Stomach (tissue), 9 donors: ENCODE results near the gene ATXN1. TPM values are rescaled to one million over a fixed set of nuclear protein-coding genes. Genes with fewer than 3 reads are reported as not detected.
"Not testable (repeated sequence)": the region's sequence is repeated elsewhere in the genome, so short reads cannot be mapped to it uniquely, and the experiment has no call there.

Experiments
- DNase-seq, 2 donors: peaks; one replicate each; pipeline versions ENCODE4 v3.0.0 to v3.0.0-alpha.2; 2013 to 2019
- H3K27ac ChIP-seq, 5 donors: fragments of 200-600 bp in 4 of 5; sonication (generic) in 4 of 5; one replicate each; pipeline ENCODE4 v1.5.1; 2013 to 2019; ENCODE audit warnings: mild to moderate bottlenecking in 1 of 5, moderate library complexity in 1 of 5
- H3K27me3 ChIP-seq, 3 donors: fragments of 200-600 bp; sonication (generic); one replicate each; pipeline ENCODE4 v1.5.1; 2017 to 2019; ENCODE audit warnings: mixed run types in 1 of 3
- H3K36me3 ChIP-seq, 4 donors: fragments of 200-600 bp; sonication (generic); 1 replicate in 3 of 4; 2 replicates in 1 of 4; pipeline ENCODE4 v1.5.1; 2016 to 2019
- H3K4me1 ChIP-seq, 4 donors: fragments of 200-600 bp; sonication (generic); one replicate each; pipeline ENCODE4 v1.5.1; 2016 to 2019
- H3K4me3 ChIP-seq, 4 donors: fragments of 200-600 bp; sonication (generic) in 3 of 4; one replicate each; pipeline ENCODE4 v1.5.1; 2016 to 2019; ENCODE audit warnings: mild to moderate bottlenecking in 1 of 4
- H3K9me3 ChIP-seq, 4 donors: fragments of 200-600 bp; sonication (generic); one replicate each; pipeline ENCODE4 v1.5.1; 2016 to 2019
- CTCF ChIP-seq, 7 experiments: fragments of 450-650 bp in 4 of 7; fragments of 200-600 bp in 3 of 7; sonication (generic) in 3 of 7; IDR thresholded peaks; one replicate each; pipeline ENCODE4 v1.5.1; 2016 to 2019; ENCODE audit warnings: antibody characterized with exemption in 7 of 7, control low read depth in 2 of 7, mild to moderate bottlenecking in 1 of 7
- EP300 ChIP-seq: sonication (generic); formaldehyde crosslinking; IDR thresholded peaks from one replicate; pipeline ENCODE4 v1.6.1; 2017; ENCODE audit warnings: antibody characterized with exemption
- POLR2A ChIP-seq, 4 donors: fragments of 450-650 bp; IDR thresholded peaks; one replicate each; pipeline ENCODE4 v1.6.1; 2016; ENCODE audit warnings: antibody characterized with exemption in 4 of 4, control low read depth in 2 of 4, mild to moderate bottlenecking in 1 of 4, moderate library complexity in 1 of 4
- POLR2AphosphoS5 ChIP-seq, 3 donors: sonication (generic); formaldehyde crosslinking; IDR thresholded peaks; one replicate each; pipeline ENCODE4 v1.6.1; 2016; ENCODE audit warnings: antibody characterized with exemption in 3 of 3
- WGBS, 5 donors: extraction: QIAGEN DNeasy Blood & Tissue Kit in 3 of 5; methylation state at CpG; one replicate each; pipeline versions ENCODE4 v1.1.5 to v1.1.7; 2013 to 2018; 5-methylcytosine and 5-hydroxymethylcytosine counted together
- intact Hi-C: fragments of 100-400 bp; cut with DNase I; formaldehyde crosslinking; loops from one replicate; pipeline ENCODE4 v1.15.1; 2023; ENCODE audit warnings: low total_unique reads
- polyA plus RNA-seq, 3 donors: library from polyadenylated mRNA; stranded (reverse); fragments of 200-250 nt; gene quantifications; one replicate each; pipeline ENCODE4 v1.2.3, GENCODE V29; 2013
- total RNA-seq, 5 donors: library from RNA; depleted of rRNA; stranded (reverse); fragments of >200 nt; gene quantifications; one replicate each; pipeline versions ENCODE4 v1.1.0 to v1.2.3, GENCODE V29; 2014 to 2016
- donor health status: healthy with polysubstance abuse.
- donor health status: Bipolar disorder and iron deficiency.
- donor health status: healthy.

ATXN1 gene
- total and polyA plus RNA-seq, 8 donors, result 5.2 to 106 (median 39.0) TPM

GRCh38 chr6:16388488-16388887 is 372.8 kb downstream of the ATXN1 start:
- H3K4me3 ChIP-seq, result no peak overlapping the region
- H3K27ac ChIP-seq, result no peak overlapping the region
- no peak for DNase-seq
- WGBS, 5 donors, result 85 to 91% (median 88%) methylated on average over 1 of the region's 1 CpG
- no peaks in the 10 kb centered on the region for H3K27me3 ChIP-seq
- peaks cover 0 to 17% (median 14%) of the 10 kb centered on the region in 4 donors for H3K4me1 ChIP-seq
- H3K9me3 ChIP-seq, result no peaks in the 10 kb centered on the region
- H3K36me3 ChIP-seq, result peaks cover 0 to 3% (median 0%) of the 10 kb centered on the region in 4 donors
- TF ChIP-seq CTCF (IDR thresholded peaks at IDR 0.05) (no peak), EP300 (no peak), POLR2AphosphoS5 (IDR thresholded peaks at IDR 0.05) (no peak), POLR2A (IDR thresholded peaks at IDR 0.05) (no peak)
- intact Hi-C loops, result no loop called here

DNA sequence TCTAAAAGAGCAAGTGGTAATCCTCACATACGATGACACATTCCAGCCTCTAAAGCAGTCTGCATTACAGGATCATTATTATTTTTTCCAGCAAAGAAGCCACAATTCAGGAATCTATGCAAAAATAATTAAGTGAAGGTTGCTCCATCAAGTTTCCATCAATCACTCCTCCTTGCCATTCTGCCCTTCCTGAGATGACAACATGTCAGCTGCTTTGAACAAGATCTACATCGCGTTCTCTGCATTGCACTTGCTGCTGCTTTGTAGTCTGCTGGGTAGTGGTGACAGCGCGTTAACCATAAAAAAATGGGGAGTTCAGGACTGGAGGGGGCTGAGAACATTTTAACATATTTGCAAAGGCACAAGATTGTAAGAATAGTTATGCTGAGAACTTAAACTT is 375.2 kb downstream of the ATXN1 start:
- no peak for DNase-seq
- 87 to 99% (median 95%) methylated on average over 5 of the region's 5 CpGs for WGBS, 5 donors
- TF ChIP-seq CTCF (IDR thresholded peaks at IDR 0.05), result no peak
- no peak for TF ChIP-seq POLR2AphosphoS5 (IDR thresholded peaks at IDR 0.05)
- no peak for TF ChIP-seq EP300

DNA sequence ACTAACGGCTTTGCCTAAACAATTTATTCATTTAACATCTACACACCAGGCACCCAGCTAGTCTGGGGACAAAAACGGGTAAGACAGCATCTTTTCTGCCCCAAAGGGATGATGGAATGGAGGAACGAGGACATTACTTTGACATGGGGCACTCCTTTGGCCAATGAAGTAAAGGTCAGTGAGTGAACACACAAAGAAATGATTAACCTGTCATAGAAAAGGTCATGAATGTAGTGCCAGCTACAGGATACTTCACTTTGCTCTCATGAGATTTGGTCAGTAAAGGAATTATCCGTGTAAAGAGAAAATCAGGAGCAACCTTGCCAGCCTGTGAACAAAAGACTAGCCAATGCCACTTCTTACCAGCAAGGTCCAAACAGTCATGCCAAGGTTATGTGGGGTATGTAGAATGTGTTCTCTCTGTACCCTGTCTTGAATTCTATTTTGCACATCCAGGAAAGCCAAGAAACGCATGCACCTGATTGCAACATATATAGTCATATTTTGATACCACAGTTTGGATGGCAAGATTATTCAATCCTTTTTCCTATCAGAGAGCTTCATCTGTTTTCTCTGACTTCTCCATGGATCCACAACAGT is 377.6 kb downstream of the ATXN1 start:
- H3K9me3 ChIP-seq, result no peaks in the 10 kb centered on the region
- no peak for DNase-seq
- no peaks in the 10 kb centered on the region for H3K27me3 ChIP-seq
- H3K4me3 ChIP-seq, result no peak overlapping the region
- no peaks in the 10 kb centered on the region for H3K4me1 ChIP-seq
- no peak overlapping the region for H3K27ac ChIP-seq
- 87 to 93% (median 92%) methylated on average over 5 of the region's 5 CpGs for WGBS, 5 donors
- intact Hi-C loops, result no loop called here
- H3K36me3 ChIP-seq, result peaks cover 0 to 3% (median 0%) of the 10 kb centered on the region in 4 donors
- TF ChIP-seq POLR2A (IDR thresholded peaks at IDR 0.05) (no peak), EP300 (no peak), POLR2AphosphoS5 (IDR thresholded peaks at IDR 0.05) (no peak), CTCF (IDR thresholded peaks at IDR 0.05) (no peak)

More for the DNA sequence above, 375.2 kb downstream of the ATXN1 start:
- H3K4me1 ChIP-seq, result peaks cover 0 to under 1% (median 0%) of the 10 kb centered on the region in 4 donors
- H3K36me3 ChIP-seq, result peaks cover 0 to 3% (median 0%) of the 10 kb centered on the region in 4 donors
- no peaks in the 10 kb centered on the region for H3K27me3 ChIP-seq
- no peak overlapping the region for H3K4me3 ChIP-seq
- H3K27ac ChIP-seq, result no peak overlapping the region
- H3K9me3 ChIP-seq, result no peaks in the 10 kb centered on the region
- intact Hi-C loops, result no loop called here

- H3K27ac ChIP-seq, H3K9me3 ChIP-seq, H3K36me3 ChIP-seq, intact Hi-C loops, H3K27me3 ChIP-seq, DNase-seq, H3K4me3 ChIP-seq, H3K4me1 ChIP-seq: not testable (repeated sequence)
- WGBS, 5 donors, result 92 to 100% (median 97%) methylated on average over 3 of the region's 3 CpGs
These were observed 379.3 kb downstream of the ATXN1 start for GRCh38 chr6:16381968-16382367.

DNA sequence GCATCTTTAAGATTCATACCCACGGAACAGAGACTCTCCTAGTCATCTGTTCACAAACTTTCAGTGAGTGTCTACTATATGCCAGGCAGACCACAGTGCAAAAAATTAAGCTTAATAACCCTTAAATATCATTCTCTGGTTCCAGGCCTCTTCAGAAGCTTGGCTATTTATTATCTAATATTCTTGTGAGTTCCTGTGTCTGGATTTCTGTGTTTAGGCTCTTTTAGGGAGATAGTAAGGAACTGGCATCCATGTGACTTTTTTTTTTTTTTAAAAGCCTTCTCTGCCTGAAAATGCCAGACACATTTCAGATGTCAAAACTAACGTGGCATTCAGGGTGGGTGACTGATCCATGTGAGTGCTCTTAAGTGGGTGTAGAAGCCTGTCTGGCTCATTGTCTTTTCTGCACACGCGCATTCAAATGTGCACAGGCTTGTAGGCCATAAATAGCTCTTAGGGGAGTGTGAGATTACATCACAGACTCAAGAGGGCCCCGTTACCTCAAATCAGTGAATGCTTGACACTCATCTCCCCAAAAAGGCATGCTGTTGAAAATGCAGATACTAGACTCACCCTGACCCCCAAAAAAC is 380.9 kb downstream of the ATXN1 start:
- no peaks in the 10 kb centered on the region for H3K27me3 ChIP-seq
- no peak overlapping the region for H3K27ac ChIP-seq
- H3K36me3 ChIP-seq, result no peaks in the 10 kb centered on the region
- no peak overlapping the region for H3K4me3 ChIP-seq
- no peak for TF ChIP-seq POLR2AphosphoS5 (IDR thresholded peaks at IDR 0.05)
- no peak for TF ChIP-seq CTCF (IDR thresholded peaks at IDR 0.05)
- TF ChIP-seq EP300, result no peak
- 87 to 95% (median 90%) methylated on average over 4 to 5 of the region's 5 CpGs for WGBS, 5 donors
- intact Hi-C loops, result no loop called here
- DNase-seq, result no peak
- H3K9me3 ChIP-seq, result no peaks in the 10 kb centered on the region
- H3K4me1 ChIP-seq, result peaks cover 0 to 16% (median 4%) of the 10 kb centered on the region in 4 donors

DNA sequence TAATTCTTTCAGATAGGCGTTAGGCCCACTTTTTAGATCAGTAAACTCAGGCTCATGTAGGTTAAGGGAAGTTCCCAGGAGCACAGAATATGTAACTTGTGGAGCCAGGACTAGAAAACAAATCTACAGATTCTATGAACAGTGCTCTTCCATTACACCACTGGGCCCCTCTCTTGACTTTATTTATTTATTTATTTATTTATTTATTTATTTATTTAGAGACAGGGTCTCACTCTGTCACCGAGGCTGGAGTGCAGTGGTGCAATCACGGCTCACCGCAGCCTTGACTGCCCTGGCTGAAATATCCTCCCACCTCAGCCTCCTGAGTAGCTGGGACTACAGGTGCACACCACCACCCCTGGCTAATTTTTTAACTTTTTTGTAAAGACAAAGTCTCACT is 382.9 kb downstream of the ATXN1 start:
- H3K4me1 ChIP-seq, result peaks cover 0 to 20% (median 4%) of the 10 kb centered on the region in 4 donors
- H3K27ac ChIP-seq, H3K9me3 ChIP-seq, H3K27me3 ChIP-seq, DNase-seq, H3K36me3 ChIP-seq, intact Hi-C loops, H3K4me3 ChIP-seq: not testable (repeated sequence)
- WGBS, 5 donors, result 96 to 100% (median 97%) methylated on average over 4 of the region's 4 CpGs
